Heart right ventricle (tissue), 16 donors: ENCODE data around the gene ASB4. TPM values are rescaled to one million over a fixed set of nuclear protein-coding genes. Genes with fewer than 3 reads are reported as not detected.

Experiments used
- ATAC-seq, 8 donors: fragments of 200-7000 bp; cut with Tn5 transposase; one replicate each; pipeline ENCODE4 v1.9.1; 2020; ENCODE audit warnings: mild to moderate bottlenecking in 8 of 8, moderate library complexity in 8 of 8, moderate number of reproducible peaks in 1 of 8
- DNase-seq, 2 donors: peaks; one replicate each; pipeline ENCODE4 v3.0.0-alpha.2; 2020
- H3K27ac ChIP-seq, 10 donors: fragments of 200-600 bp; sonication (generic) in 2 of 10; one replicate each; pipeline versions ENCODE4 v1.5.0 to v1.8.0; 2020 to 2022; ENCODE audit warnings: mild to moderate bottlenecking in 3 of 10
- H3K27me3 ChIP-seq, 7 donors: fragments of 200-600 bp; one replicate each; pipeline ENCODE4 v1.8.0; 2021 to 2022; ENCODE audit warnings: mild to moderate bottlenecking in 2 of 7
- H3K36me3 ChIP-seq, 9 donors: fragments of 200-600 bp; sonication (generic) in 1 of 9; one replicate each; pipeline versions ENCODE4 v1.5.0 to v1.8.0; 2020 to 2022; ENCODE audit warnings: mild to moderate bottlenecking in 2 of 9
- H3K4me1 ChIP-seq, 9 donors: fragments of 200-600 bp; sonication (generic) in 1 of 9; one replicate each; pipeline versions ENCODE4 v1.5.0 to v1.8.0; 2020 to 2022; ENCODE audit warnings: mild to moderate bottlenecking in 4 of 9
- H3K4me3 ChIP-seq, 10 donors: fragments of 200-600 bp; sonication (generic) in 2 of 10; one replicate each; pipeline versions ENCODE4 v1.5.0 to v1.8.0; 2020 to 2022; ENCODE audit warnings: mild to moderate bottlenecking in 7 of 10, moderate library complexity in 2 of 10
- H3K9me3 ChIP-seq, 11 donors: fragments of 200-600 bp in 10 of 11; sonication (generic) in 2 of 11; one replicate each; pipeline versions ENCODE4 v1.5.0 to v1.8.0; 2013 to 2022; ENCODE audit warnings: mild to moderate bottlenecking in 2 of 11, control low read depth in 1 of 11, moderate library complexity in 1 of 11
- CTCF ChIP-seq, 9 donors: fragments of 200-600 bp; sonication (generic) in 2 of 9; IDR thresholded peaks; one replicate each; pipeline versions ENCODE4 v1.5.0 to v1.8.0; 2021 to 2022; ENCODE audit warnings: antibody characterized with exemption in 9 of 9, mild to moderate bottlenecking in 5 of 9, moderate library complexity in 1 of 9
- WGBS, 2 donors: extraction: QIAGEN DNeasy Blood & Tissue Kit; methylation state at CpG; one replicate each; pipeline ENCODE4 v1.1.7; 2013; ENCODE audit warnings: inconsistent platforms in 1 of 2; 5-methylcytosine and 5-hydroxymethylcytosine counted together
- intact Hi-C, 10 donors: fragments of 100-400 bp; cut with DNase I; formaldehyde crosslinking; loops; one replicate each; pipeline versions ENCODE4 v1.11.1 to v1.14.2; 2022
- polyA plus RNA-seq, 2 donors: library from polyadenylated mRNA; stranded (reverse); fragments of 200-250 nt; gene quantifications; one replicate each; pipeline ENCODE4 v1.2.3, GENCODE V29; 2013
- total RNA-seq, 10 donors: library from RNA; stranded (reverse); fragmentation: NEBNext Ultra II Directional in 3 of 10; extraction: Animal tissue kit (Norgen Biotek cat#: 25700) in 3 of 10; gene quantifications; one replicate each; pipeline versions ENCODE4 v1.2.1 to v1.2.4, GENCODE V29; 2021 to 2023
- donor health status: Arrhythmogenic right ventricular cardiomyopathy.
- donor health status: ischemic (EF 13 %, LVEDD 7.1; RV severe dilation, severe dysfunction).
- donor health status: healthy with polysubstance abuse.
- donor health status: DM: no; HTN: yes; CAD: no.
- donor health status: DM: no; HTN: no; CAD: no.
- donor health status: ischemic (EF 25% LVEDD 6.9; RV normal size, moderate dysfunction).
- donor health status: ischemic (EF 25% LVEDD 5.7; RV mildly dilated, moderate dysfunction).
- donor health status: healthy.
- donor health status: DM: yes; HTN: yes; CAD: no.
- donor health status: Ischemic cardiomyopathy.
- donor health status: ischemic (EF 35%, LVEDD 5.7; RV mildly dilated, moderate dysfunction).
- donor health status: nonischemic (EF 11% LVEDD 7.7; RV severe dilation, severe dysfunction).
- donor health status: DM: yes; HTN: yes; CAD: no.
- donor health status: PGD.
- donor health status: ischemic (EF 29% LVEDD 5.4; RV normal size, mild dysfunction).
- donor health status: nonischemic (EF 23%, LVEDD 6.1; RV moderate dilation, normal function).

Gene ASB4
- total and polyA plus RNA-seq, 12 donors, result 0.26 to 7.1 (median 3.0) TPM

GRCh38 chr7:95527033-95527775, 41.5 kb downstream of the ASB4 start:
- no peaks in the 10 kb centered on the region for H3K27me3 ChIP-seq
- peaks cover 0 to 17% (median 12%) of the 10 kb centered on the region in 9 donors for H3K4me1 ChIP-seq
- H3K4me3 ChIP-seq, result no peak overlapping the region
- intact Hi-C loops, result loop anchor here (1.0 to 5.0 kb wide), 5 partner anchors 158 to 160 kb away; no protein-coding TSS in a partner anchor
- peak in 1 of 2 donors; percentile 65 for DNase-seq
- H3K27ac ChIP-seq, result no peak overlapping the region
- no peaks in the 10 kb centered on the region for H3K9me3 ChIP-seq
- TF ChIP-seq CTCF (IDR thresholded peaks at IDR 0.05), result peak; percentile 82 to 96 (median 90)
- ATAC-seq, result peak; percentile 80 to 93 (median 86)
- WGBS, 2 donors, result 24 to 29% methylated on average over 5 of the region's 5 CpGs
- no peaks in the 10 kb centered on the region for H3K36me3 ChIP-seq

- Histone ChIP-seq H3K4me1 (peaks cover 0 to 17% (median 12%) of the 10 kb centered on the region in 9 donors), H3K36me3 (no peaks in the 10 kb centered on the region), H3K9me3 (no peaks in the 10 kb centered on the region), H3K27me3 (no peaks in the 10 kb centered on the region), H3K27ac (no peak overlapping the region), H3K4me3 (no peak overlapping the region)
- ATAC-seq (peak in 7 of 8 donors; percentile 18 to 64 (median 33)), DNase-seq (no peak)
- intact Hi-C loops, result loop anchor here (1.0 to 5.0 kb wide), 5 partner anchors 157 to 159 kb away; no protein-coding TSS in a partner anchor
- peak in 2 of 9 donors; percentile 4 to 28 for TF ChIP-seq CTCF (IDR thresholded peaks at IDR 0.05)
- WGBS, 2 donors, result 89 to 91% methylated on average over 23 of the region's 23 CpGs
Observed at GRCh38 chr7:95527776-95528250, 42.1 kb downstream of the ASB4 start.

GRCh38 chr7:95529701-95530100, 44.0 kb downstream of the ASB4 start:
- Histone ChIP-seq H3K4me1 (peaks cover 0 to 17% (median 9%) of the 10 kb centered on the region in 9 donors), H3K27me3 (no peaks in the 10 kb centered on the region), H3K9me3 (no peaks in the 10 kb centered on the region), H3K4me3 (no peak overlapping the region), H3K36me3 (no peaks in the 10 kb centered on the region), H3K27ac (no peak overlapping the region)
- TF ChIP-seq CTCF (IDR thresholded peaks at IDR 0.05), result no peak
- WGBS, 2 donors, result 88 to 90% methylated on average over 1 of the region's 1 CpG
- DNase-seq, result no peak
- intact Hi-C loops, result loop anchor here in 5 of 10 donors (5.0 kb wide), 1 partner anchor 158 kb away; no protein-coding TSS in a partner anchor
- ATAC-seq, result no peak

- no peak for ATAC-seq
- 88 to 90% methylated on average over 1 of the region's 1 CpG for WGBS, 2 donors
- intact Hi-C loops, result no loop called here
- Histone ChIP-seq H3K27me3 (no peaks in the 10 kb centered on the region), H3K9me3 (no peaks in the 10 kb centered on the region), H3K4me1 (peaks cover 0 to 6% (median 2%) of the 10 kb centered on the region in 9 donors), H3K27ac (no peak overlapping the region), H3K4me3 (no peak overlapping the region), H3K36me3 (no peaks in the 10 kb centered on the region)
- no peak for TF ChIP-seq CTCF (IDR thresholded peaks at IDR 0.05)
- no peak for DNase-seq
Observed at GRCh38 chr7:95530881-95531280, 45.1 kb downstream of the ASB4 start.
